ENCODE results near the gene CUBN.

Gene CUBN

DNA sequence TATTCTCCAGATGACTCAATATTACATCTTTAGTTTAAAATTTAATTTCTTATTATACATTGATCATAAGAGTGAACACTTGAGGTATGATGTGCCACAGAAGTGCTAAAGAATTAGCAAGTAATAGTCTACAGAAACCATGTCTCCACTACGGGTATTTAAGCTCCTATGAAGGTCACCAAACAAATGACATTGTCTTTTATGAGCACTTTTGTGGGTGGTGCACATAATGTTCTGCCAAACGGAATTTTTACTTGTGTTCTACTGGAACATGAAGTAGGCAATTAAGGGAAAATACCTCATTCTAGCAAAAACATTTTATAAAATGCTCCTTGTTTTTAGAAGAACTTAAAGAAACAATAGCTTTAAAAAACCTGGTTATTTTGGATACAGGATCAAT, 27.4 kb upstream of the CUBN start:
- H3K4me3 ChIP-seq (ENCODE audit: low read depth, low read length): no peak overlapping the region
- ChIA-PET CTCF (interaction anchor here (1.0 to 1.3 kb wide), 2 partner anchors 12 to 14 kb away, joined by 3 to 4 read pairs; no protein-coding TSS in a partner anchor), POLR2A (no interaction called here)
- TF ChIP-seq CTCF (IDR thresholded peaks at IDR 0.05; ENCODE audit: insufficient read depth, low read length, missing control alignments): no peak
- DNase-seq (ENCODE audit: low read depth, low spot score): no peak

GRCh38 chr10:17155826-17156225, 26.2 kb upstream of the CUBN start:
- CTCF ChIA-PET: no interaction called here

GRCh38 chr10:17154116-17154515, 24.5 kb upstream of the CUBN start:
- TF ChIP-seq CTCF (IDR thresholded peaks at IDR 0.05; ENCODE audit: insufficient read depth, low read length, missing control alignments): no peak
- ChIA-PET POLR2A (no interaction called here), CTCF (interaction anchor here (1.4 kb wide), 1 partner anchor 13 kb away, joined by 4 read pairs; no protein-coding TSS in a partner anchor)
- no peak for DNase-seq (ENCODE audit: low read depth, low spot score)
- no peak overlapping the region for H3K4me3 ChIP-seq (ENCODE audit: low read depth, low read length)

More at GRCh38 chr10:17155826-17156225, 26.2 kb upstream of the CUBN start:
- DNase-seq (ENCODE audit: low read depth, low spot score): no peak
- TF ChIP-seq CTCF (IDR thresholded peaks at IDR 0.05; ENCODE audit: insufficient read depth, low read length, missing control alignments): no peak
- H3K4me3 ChIP-seq (ENCODE audit: low read depth, low read length): no peak overlapping the region
- POLR2A ChIA-PET: no interaction called here

DNA sequence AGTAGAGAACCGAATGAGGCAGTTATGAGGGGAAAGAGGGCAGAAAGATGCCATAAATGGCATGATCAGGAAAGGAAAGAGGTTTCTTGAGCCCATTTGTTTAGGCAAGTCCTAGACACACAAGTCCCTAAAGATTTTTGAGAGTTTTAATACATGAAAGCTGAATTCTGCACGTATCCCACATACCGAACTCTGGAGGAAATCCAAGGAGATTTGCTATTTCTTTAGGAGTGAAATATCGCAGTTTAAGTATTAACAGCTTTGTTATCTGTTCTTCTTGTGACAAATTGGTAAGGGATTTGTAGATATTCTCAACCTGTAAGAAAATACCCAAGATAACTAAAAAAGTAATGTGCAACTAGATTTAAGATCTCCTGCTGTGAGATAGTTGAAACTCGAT, 23.7 kb upstream of the CUBN start:
- POLR2A ChIA-PET: no interaction called here

DNA sequence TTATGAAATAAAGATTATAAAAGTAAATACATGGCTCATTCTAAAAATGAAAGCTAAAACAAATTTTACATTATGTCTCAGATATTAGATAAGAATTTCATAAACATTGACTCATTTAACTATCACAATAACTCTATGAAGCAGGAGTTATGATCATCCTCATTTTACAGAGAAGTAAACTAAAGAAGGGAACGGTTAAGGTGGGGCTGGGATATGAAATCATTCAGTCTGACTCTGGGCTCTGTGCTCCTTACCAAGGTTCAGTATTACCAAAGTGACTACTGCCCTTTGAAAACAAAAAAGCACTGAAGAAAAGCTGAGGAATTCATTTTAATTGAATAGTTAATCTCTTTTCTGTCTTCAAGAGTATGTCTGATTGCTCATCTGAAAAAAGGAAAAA, 22.1 kb upstream of the CUBN start:
- no peak for DNase-seq (ENCODE audit: low read depth, low spot score)
- POLR2A ChIA-PET: interaction anchor here (0.6 kb wide), 1 partner anchor 1989 kb away, joined by 3 read pairs; no protein-coding TSS in a partner anchor
- CTCF ChIA-PET: interaction anchor here (0.8 to 1.6 kb wide), 6 partner anchors 8 to 309 kb away, joined by 3 to 6 read pairs (median 4); no protein-coding TSS in a partner anchor
- no peak for TF ChIP-seq CTCF (IDR thresholded peaks at IDR 0.05; ENCODE audit: insufficient read depth, low read length, missing control alignments)
- no peak overlapping the region for H3K4me3 ChIP-seq (ENCODE audit: low read depth, low read length)

More for the DNA sequence above, 23.7 kb upstream of the CUBN start:
- DNase-seq (ENCODE audit: low read depth, low spot score): no peak
- CTCF ChIA-PET: interaction anchor here (1.3 to 1.4 kb wide), 2 partner anchors 9 to 13 kb away, joined by 3 to 4 read pairs; no protein-coding TSS in a partner anchor
- no peak for TF ChIP-seq CTCF (IDR thresholded peaks at IDR 0.05; ENCODE audit: insufficient read depth, low read length, missing control alignments)
- no peak overlapping the region for H3K4me3 ChIP-seq (ENCODE audit: low read depth, low read length)

- ChIA-PET POLR2A (no interaction called here), CTCF (no interaction called here)
- no peak for TF ChIP-seq CTCF (IDR thresholded peaks at IDR 0.05; ENCODE audit: insufficient read depth, low read length, missing control alignments)
- no peak overlapping the region for H3K4me3 ChIP-seq (ENCODE audit: low read depth, low read length)
- no peak for DNase-seq (ENCODE audit: low read depth, low spot score)
These were observed 18.4 kb upstream of the CUBN start for GRCh38 chr10:17147884-17148489.

Data from AG04449 (cell line).